NCI-H1694 (cell line): ENCODE results near the gene CKM.
"Not testable (repeated sequence)": the region's sequence is repeated elsewhere in the genome, so short reads cannot be mapped to it uniquely, and the experiment has no call there.

Experiments
- DNase-seq: peaks from one replicate; lab custom pipeline; 2025; lab: John Stamatoyannopoulos, UW

Gene CKM

GRCh38 chr19:45320997-45321775 is 1.5 kb downstream of the CKM start:
- DNase-seq, result no peak

GRCh38 chr19:45315304-45315703 is 7.4 kb downstream of the CKM start:
- no peak for DNase-seq

GRCh38 chr19:45314708-45315245 is 7.9 kb downstream of the CKM start:
- no peak for DNase-seq

- not testable (repeated sequence) for DNase-seq
Measured at GRCh38 chr19:45312285-45312684, 10.4 kb downstream of the CKM start.

- no peak for DNase-seq
Measured at GRCh38 chr19:45311621-45312020, 11.1 kb downstream of the CKM start.

DNA sequence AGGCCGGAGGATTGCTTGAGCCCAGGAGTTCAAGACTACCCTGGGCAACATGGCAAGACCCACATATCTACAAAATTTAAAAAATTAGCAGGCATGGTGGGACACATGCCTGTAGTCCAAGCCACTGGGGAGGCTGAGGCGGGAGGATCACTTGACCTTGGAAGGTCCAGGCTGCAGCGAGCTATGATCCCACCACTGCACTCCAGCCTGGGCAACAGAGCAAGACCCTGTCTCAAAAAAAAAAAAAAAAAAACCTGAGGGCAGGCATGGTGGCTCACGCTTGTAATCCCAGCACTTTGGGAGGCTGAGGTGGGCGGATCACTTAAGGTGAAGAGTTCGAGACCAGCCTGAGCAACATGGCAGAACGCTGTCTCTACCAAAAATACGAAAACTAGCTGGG is 13.4 kb downstream of the CKM start:
- not testable (repeated sequence) for DNase-seq

GRCh38 chr19:45307361-45307760 is 15.3 kb downstream of the CKM start:
- DNase-seq, result no peak

DNA sequence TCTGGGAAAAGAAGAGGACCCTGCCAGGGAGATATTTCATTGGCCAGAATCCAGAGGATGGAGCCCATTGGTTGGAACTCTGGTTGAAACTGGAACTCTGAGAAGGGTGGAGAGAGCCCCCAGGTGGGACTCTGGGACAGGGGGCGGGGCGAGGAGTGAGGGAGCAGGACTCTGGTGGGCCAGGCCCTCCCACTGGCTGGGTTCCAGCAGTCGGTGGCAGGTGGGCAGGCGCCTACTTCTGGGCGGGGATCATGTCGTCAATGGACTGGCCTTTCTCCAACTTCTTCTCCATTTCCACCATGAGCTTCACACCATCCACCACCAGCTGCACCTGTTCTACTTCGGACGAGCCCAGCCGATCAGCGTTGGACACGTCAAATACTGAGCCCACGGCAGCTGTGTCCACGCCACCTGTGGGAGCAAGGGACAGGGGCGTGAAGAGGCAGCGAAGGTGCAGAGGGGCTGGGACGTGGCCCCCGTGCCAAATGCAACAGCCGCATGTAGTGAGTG is 16.1 kb downstream of the CKM start:
- DNase-seq, result no peak

DNA sequence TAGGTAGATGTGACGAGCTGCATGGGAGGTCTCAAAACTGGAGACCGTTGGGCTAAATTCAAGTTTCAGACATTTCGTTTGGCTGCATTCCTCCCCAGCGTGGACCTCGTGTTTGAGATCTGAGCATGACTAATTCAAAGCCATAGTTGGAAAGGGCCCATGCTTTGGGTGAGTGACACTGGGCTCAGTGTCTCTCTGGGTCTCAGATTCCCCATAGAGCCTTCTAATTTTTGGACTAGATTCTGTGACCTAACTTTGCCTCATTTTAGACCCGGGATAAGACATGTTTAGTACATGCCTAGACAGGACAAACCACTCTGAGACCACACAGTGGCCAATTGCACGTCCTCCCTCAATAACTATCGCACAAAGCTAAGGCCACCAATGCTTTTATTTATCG is 16.6 kb downstream of the CKM start:
- DNase-seq, result no peak

GRCh38 chr19:45305421-45305820 is 17.3 kb downstream of the CKM start:
- no peak for DNase-seq

- DNase-seq, result no peak
Measured at GRCh38 chr19:45305007-45305406, 17.7 kb downstream of the CKM start.

- DNase-seq, result no peak
Measured at GRCh38 chr19:45304141-45304926, 18.3 kb downstream of the CKM start.

DNA sequence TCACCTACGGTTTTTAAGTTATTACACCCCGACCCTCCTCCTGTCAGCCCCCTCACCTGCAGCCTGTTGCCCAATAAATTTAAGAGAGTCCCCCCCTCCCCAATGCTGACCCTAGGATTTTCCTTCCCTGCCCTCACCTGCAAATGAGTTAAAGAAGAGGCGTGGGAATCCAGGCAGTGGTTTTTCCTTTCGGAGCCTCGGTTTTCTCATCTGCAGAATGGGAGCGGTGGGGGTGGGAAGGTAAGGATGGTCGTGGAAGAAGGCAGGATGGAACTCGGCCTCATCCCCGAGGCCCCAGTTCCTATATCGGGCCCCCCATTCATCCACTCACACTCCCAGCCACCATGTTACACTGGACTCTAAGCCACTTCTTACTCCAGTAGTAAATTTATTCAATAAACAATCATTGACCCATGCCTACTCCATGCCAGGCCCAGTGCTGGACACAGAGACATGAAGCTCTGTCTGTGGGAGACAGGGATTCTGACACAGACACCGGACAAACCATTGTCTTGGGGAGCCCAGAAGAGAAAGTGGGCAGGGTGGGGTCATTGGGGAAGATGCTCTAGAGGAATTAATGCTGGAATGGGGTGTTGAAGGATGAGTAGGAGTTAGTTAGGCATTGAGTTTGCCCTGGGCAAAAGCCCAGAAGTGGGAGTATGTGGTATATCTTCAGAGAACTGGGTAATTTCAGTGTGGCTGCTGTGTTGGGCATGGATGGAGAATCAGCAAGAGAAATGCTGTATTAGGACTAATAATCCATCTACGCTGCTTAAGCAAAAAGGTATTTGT is 19.2 kb downstream of the CKM start:
- DNase-seq, result no peak

GRCh38 chr19:45302416-45302815 is 20.3 kb downstream of the CKM start:
- DNase-seq, result no peak

DNA sequence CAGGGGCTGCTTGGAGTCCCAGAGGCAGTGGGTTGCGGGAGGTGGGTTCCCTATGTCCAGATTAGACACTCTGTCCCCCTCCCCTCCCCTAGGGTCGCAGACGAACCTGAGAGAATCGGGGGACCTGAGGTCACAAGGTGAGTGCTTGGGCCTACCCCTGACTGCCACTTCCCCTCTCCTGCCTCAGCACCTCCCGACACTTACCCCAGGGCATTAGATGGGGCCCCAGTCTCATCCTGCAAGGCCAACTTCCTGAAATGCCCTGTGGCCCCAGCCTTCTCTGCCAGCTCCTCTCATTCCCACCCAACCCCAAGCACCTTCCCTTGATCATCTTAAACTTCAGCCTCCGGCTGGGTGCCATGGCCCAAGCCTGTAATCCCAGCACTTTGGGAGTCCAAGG is 23.0 kb downstream of the CKM start:
- DNase-seq, result no peak

GRCh38 chr19:45298264-45298663 is 24.4 kb downstream of the CKM start:
- no peak for DNase-seq

- DNase-seq, result no peak
Measured at GRCh38 chr19:45297674-45298073, 25.0 kb downstream of the CKM start.

GRCh38 chr19:45296355-45296754 is 26.3 kb downstream of the CKM start:
- no peak for DNase-seq

DNA sequence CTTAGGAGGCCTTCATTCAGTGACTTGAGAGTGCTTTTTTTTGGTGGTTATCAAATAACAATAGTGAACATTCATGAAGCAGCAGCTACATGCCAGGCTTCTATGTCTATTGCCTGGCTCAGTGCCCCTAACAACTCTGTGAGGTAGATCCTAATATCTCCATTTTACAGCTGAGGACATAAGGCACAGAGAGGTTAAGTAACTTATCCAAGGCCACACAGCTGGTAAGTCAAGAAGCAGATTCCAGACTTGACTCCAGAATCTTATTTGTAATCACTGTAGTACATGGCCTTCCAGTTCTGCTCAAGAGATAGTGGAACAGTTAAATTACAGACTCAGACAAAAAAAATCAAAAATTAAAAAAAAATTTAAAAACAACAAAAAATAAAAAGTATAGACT is 26.8 kb downstream of the CKM start:
- DNase-seq, result no peak

DNA sequence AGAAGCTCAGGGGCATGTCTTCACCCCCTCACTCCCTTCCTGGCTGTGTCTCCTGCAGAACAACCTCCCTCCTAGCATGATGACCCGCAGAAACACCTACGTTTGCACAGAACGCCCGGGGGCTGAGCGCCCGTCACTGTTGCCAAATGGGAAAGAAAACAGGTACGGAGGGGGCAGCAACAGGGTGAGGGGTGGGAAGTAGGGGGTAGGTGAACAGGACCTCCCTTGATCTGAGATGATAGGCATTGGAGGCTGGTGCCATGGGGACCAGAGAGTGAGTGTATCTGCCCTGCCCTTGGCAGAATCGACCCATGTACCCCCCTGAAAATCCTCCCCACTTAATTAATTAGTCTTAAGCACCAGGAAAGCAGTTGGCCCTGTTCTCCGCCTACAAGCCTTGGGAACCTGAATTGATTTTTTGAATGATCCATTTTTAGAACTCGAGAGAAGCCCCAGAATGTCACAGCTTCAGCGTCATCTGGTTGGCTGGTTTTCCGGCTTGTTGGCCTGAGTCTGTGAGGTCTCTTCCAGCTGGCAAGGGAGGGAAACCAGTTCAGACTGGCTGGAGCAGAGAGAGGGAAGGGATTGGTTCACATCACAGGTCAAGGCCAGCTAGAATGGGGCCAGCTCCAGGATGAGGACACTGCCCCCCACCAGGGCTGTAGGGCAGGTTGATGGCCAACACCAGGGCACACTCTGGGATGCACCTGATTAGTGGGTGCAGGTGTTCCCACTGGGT is 28.2 kb downstream of the CKM start:
- DNase-seq, result peak; percentile 52

GRCh38 chr19:45293682-45294081 is 29.0 kb downstream of the CKM start:
- DNase-seq, result no peak
